GM18951 (cell line): ENCODE results near the gene IRF2BPL.

ENCODE experiments used
- POLR2A ChIP-seq: IDR thresholded peaks from 4 replicates; pipeline ENCODE4 v1.6.1; 2011; ENCODE audit warnings: mild to moderate bottlenecking; ENCODE audit not compliant: insufficient read length, insufficient read depth; ENCODE audit errors: extremely low read depth
- in situ Hi-C: fragments of 300-500 bp; cut with MboI; formaldehyde crosslinking; loops from one replicate; pipeline ENCODE4 v1.12.0; 2022; ENCODE audit warnings: low sequenced_read_pairs, mixed read lengths, inconsistent platforms; ENCODE audit not compliant: unreplicated experiment

The IRF2BPL gene

DNA sequence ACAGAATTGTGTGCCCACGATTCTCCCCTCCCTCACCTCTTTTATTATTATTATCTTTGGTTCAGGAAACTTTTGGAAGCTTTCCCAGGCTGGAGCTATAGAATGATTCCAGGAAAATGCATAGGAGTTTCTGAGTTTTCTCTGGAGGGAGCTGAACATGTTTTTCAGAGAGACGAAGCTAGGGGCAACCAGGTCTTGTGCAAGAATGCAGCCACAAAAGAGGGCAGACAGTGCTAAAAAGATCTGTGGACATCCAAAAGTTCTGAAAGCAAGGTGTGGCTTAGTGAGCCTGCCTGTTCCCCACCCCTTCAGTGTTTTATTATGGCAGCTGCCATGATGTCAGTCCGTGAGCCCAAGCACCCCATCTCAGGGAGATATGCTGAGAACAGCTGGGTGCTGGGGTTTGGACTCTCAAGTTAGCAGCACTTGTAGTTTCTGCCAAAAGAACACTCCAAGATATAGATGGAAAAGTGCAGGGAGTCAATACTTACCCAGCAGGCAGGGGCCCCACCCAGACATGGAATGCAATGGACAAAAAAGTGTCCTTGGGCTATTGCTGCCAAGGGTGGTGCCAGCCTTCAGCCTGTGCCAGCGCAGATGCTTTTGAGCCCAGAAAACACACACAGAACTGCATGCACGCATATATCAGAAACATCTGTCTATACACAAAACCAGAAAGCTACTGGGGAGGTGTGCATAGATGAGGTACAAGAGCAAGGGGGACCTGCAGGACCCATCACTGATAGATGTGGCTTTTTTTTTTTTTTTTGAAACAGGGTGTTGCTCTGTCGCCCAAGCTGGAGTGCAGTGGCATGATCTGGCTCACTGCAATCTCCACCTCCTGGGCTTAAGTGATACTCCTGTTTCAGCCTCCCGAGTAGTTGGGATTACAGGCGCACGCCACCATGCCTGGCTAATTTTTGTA, 17.0 kb upstream of the IRF2BPL start:
- in situ Hi-C loops: loop anchor here (10.0 kb wide), 1 partner anchor 131 kb away; no protein-coding TSS in a partner anchor
- no peak for TF ChIP-seq POLR2A

DNA sequence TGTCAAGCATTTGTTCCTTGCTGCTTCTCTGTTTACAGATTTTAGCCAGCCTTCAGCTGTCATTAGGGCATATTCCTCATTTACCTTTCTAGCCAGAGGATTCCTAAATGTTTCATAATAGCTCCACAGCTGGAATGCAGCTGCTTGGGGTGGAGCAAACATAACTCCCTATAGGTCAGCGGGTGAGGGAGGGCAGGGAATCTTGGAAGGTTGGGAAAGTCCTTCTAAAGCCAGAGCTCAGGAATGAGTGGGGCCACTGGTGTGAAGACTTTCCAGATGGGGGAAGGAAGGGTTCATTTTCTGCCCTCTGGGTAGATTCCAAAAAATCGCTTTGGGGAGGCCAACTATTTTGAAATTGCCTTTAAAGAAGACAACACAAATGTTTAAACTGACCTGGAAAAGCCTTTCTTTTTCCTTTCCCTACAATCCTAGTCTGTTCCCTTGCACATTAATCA, 16.3 kb upstream of the IRF2BPL start:
- no peak for TF ChIP-seq POLR2A
- in situ Hi-C loops: loop anchor here (10.0 kb wide), 1 partner anchor 130 kb away; no protein-coding TSS in a partner anchor

DNA sequence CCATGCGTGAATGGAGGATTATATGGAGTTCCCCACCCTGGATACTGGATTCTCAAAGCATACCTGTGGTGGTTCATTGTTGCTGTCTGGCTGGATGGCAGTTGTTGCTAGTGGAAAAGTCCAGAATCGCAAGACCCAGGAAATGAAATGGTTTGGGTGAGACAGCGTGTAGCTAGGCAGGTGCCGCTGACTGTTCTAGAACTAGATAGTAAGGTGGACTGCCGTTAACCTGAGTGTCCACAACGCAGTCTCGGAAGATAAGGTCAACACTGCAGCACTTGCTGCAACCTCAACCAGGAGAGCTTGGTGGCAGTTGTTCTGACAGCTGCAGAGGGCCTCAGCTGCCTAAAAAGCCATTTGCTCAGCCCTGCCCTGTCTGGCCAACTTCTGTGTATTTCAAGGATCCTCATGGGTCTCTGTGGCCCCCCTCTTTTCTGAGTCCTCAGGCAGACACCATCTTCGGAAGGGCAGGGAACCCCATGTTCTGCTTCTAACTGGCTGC, 15.5 kb upstream of the IRF2BPL start:
- in situ Hi-C loops: loop anchor here (10.0 kb wide), 1 partner anchor 129 kb away; no protein-coding TSS in a partner anchor
- no peak for TF ChIP-seq POLR2A

DNA sequence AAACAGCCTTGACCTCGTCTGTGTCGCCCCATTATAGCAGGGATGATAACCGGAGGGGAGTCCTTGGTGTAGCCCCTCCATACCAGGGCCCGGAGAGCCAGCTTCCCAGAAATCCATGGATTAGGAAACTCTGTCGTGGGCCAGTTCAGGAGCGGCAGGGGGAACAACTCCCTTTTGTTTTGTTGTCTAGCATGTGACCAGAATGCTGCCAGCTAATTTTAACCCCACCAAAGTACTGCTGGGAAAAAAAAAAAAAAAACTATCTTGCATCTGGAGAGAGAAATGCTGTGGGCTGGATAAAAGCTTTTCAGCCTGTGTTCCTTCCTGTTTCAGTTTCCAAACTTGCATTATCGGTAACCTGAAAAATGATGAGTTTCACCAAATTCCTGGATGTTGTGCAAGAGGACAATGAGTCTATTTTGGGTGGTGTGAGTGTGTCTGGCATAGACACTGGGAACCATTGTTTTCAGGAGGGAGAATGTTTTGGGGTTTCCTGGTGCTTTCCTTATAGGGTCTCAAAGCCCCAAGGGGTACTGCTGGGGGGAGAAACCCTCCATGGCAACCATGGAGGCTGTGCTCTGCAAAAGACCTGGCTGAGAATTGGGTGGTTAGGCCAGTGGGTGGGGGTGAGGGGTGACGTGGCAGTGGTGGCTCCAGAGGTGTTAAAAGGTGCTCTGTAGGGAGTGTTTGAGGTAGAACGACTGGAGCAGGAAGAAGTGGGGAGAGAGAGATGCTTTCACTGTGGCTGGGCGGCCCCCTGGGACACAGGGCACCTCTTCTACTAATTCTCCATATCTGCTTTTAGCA, 14.9 kb upstream of the IRF2BPL start:
- in situ Hi-C loops: loop anchor here (10.0 kb wide), 1 partner anchor 129 kb away; no protein-coding TSS in a partner anchor
- peak; percentile 35 for TF ChIP-seq POLR2A

DNA sequence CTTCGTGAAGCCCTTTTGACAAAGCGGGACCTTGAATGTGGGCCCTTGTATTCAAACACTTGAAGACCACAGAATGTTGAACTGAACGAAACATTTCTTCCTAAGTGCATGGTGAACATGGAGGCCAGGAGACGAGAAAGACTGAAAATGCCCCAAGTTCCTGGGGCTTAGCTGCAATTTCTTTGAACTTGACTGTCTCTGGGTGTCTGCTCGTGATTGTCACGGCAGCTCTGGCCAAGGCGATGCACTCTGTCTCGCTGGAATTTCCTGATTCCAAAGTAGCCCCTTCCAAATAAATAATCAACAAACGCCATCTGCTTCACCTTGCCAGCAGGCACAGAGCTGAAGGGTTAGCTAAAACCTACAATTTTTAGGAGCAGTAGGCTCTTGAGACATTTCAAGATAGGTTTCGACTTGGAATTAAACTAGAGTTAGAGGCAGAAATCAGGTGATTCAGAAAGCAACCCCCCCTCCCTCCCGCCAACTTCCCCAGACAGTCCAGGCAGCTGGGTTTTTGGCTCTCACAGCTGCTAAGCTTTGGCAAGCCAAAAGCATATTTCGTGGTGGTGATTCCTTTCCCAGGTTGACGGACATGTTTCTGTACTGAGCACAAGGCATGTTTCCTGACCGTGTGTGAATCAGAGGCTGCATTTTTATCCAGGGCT, 13.5 kb upstream of the IRF2BPL start:
- TF ChIP-seq POLR2A: no peak
- in situ Hi-C loops: loop anchor here (10.0 kb wide), 1 partner anchor 127 kb away; no protein-coding TSS in a partner anchor

DNA sequence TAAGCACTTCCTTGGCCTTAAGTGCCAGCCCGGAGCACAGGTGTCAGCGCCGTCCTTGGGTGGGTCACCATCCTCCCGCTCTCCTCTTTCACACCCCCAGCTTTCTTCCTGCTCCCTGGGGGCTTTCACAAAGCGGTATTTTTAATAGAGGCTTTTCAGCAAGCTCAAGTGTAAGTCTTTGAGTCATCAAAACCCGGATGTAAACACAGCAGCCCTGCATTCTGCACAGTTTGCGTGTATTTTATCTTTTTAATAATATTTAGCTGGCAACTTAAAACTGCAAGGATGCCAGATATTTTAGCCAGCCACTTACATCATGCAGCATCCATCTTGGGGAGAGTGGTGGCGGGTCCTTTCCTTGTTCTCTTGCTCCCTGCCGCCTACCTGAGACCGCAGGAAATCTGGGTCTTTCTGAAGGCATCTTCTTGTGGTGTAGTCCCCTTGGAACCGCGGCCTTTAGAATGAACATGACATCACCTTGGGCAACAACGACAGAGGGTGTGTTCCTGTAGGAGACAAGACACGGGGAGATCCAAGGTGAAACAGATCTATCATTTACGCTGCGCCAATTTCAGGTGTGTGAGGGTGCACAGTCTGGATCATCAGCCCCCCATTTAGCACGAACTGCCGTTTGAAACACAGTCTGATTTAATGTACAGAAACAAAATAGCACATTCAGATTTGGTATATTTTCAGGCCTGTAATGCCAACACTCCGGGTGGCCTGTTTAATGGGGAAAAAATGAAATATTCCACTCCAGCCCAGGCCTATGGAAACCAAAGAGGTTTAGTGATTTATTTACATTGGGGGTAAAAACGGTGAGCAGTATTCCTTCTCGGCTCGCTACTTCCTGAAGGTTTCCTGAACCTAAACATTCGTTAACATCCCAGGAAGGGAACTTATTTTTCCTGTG, 12.5 kb upstream of the IRF2BPL start:
- in situ Hi-C loops: loop anchor here (10.0 kb wide), 1 partner anchor 126 kb away; no protein-coding TSS in a partner anchor

DNA sequence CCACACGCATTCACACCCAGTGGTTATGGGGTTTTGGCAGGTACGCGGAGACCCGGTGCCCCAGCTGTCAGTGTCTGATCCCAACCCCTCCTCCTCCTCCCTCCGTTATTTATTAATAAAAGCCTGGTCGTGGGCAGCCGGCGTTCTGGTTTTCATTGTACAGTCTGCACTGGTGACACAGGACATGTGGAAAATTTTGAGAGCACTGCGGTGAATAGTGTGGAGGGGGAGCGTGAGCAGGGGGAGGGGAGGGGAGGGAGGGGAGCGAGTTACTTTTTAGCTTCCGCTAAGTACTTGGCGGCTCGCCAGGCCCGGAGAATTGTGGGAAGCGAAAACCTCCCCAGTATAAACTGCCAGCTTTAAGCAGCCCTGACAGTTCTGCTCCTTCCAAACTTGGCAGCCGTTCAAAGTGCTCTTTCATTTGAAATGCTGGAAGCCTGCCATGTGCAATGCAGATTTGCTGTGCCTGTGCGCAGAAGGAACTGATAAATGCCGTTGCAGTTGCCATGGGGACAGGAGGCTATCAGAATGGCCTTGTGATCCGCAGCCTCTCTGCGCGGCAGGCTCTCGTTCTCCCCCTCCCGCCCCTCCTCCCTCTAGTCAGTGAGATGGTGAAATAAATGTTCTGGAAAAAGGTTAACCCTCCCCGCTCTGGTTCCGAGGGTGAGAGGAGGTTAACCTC, 11.7 kb upstream of the IRF2BPL start:
- peak; percentile 59 for TF ChIP-seq POLR2A
- in situ Hi-C loops: loop anchor here (10.0 kb wide), 1 partner anchor 125 kb away; no protein-coding TSS in a partner anchor

More for the DNA sequence above, 12.5 kb upstream of the IRF2BPL start:
- no peak for TF ChIP-seq POLR2A

DNA sequence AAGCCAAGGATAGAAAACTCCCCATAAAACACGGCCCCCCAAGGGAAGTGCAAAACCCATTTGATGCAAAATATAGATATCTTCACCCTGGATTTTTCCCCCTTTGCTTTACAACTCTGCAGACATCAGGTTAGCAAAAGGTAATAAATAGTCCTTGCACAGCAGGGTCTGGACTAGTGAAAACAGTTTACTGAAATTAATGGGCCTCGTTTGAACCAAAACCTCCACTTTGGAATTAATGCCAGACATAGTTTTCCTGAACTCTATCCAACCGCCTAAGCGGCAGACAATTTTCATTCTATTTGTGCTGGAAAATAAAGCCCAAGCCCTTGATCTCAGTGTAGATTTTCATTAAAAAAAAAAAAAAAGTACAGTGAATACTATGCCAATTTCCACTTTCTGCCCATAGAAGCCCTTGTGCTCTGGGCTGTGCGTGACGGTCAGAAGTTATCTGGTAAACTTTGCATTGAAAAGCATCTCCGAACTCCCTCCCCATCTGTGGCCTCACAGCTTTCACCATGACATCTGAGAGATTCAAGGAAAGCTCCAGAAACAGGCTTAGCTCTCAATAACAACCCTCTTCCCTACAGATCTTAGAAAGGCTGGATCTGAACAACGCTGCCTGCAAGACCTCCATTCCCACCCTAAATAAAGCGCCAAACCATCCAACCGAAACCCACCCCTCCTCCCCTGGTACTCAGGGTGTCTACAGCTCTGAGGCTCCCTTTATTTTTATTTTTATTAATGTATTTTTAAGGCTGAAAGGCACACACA, 11.0 kb upstream of the IRF2BPL start:
- in situ Hi-C loops: loop anchor here (10.0 kb wide), 1 partner anchor 125 kb away; no protein-coding TSS in a partner anchor
- peak; percentile 17 for TF ChIP-seq POLR2A

DNA sequence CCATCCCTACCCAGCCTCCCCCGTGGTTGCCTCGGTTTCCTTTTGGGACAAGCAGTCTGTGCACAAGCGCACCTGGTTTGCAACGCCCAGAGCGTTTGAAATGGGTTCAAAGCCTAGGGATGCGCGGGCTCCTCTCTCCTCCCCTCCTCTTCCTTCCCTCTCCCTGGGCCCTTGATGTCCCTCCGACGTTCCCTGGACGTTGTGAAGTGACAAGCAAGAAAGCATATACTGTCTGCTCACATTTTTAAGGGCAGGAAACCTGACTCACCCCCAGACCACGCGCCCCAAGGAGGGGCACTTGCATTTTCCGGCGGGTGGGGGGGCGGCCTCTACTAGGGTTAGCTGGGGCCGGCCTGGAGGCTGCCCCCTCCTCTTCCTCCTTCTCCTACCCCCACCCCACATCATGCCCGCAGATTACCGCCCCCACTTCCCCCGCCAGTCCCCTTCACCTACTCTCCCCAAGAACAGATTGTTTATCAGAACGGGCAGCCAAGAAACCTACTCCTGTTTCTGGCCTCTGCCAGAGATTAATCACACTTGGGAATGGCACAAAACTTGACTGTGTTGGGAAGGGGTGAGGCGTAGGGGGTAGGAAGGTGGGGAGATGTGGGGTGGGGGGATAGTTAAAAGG, 9.5 kb upstream of the IRF2BPL start:
- no peak for TF ChIP-seq POLR2A
- in situ Hi-C loops: no loop called here
